GM19099 (cell line): Measurements from ENCODE around the gene ACAA2.

Experiments used
- POLR2A ChIP-seq: IDR thresholded peaks from 3 replicates; pipeline ENCODE4 v1.6.1; 2011; ENCODE audit warnings: low read depth; ENCODE audit not compliant: insufficient read length; ENCODE audit errors: extremely low read depth

Gene ACAA2

DNA sequence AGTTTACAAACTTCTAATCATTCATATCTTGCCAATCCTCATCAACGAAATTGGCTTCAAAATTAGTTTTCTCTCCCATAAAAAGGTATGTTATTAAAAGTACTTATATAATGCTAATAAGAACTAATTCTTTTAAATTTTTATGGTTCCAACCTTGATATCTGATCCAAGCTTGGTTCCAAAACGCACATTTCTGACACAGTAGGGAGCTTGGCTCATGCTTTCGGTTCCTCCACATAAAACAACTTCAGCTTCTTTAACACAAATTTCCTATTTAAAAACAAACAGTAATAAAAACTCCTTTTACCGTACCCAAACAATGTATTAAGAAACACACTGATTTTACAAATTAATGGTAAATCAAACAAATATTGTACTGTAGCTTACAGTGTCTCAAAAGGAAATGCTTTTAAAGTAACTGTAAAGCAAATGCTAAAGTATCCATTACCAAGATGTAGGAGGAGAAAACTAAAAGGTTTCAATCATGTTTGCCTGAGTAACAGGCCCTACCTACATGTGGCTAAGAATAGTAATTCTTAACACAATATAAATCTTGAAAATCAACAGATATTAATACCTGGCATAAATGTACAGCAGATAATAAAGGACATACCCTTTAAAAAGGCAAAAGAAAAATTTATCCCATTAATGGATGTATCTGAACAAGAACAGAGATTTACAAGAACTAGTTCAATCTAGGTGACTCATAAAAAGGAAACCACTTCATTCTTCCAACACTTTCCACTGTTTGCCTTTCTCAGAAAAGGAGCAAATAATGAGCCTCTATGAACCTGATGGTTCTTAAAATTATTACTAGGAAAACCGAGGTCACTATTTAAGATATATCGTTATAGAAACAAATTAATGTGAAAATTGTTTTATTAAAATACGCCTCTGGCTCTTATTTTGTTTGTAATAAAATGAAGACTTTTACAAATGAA, 17.5 kb downstream of the ACAA2 start:
- no peak for TF ChIP-seq POLR2A

GRCh38 chr18:49794743-49795142, 18.6 kb downstream of the ACAA2 start:
- TF ChIP-seq POLR2A = no peak

DNA sequence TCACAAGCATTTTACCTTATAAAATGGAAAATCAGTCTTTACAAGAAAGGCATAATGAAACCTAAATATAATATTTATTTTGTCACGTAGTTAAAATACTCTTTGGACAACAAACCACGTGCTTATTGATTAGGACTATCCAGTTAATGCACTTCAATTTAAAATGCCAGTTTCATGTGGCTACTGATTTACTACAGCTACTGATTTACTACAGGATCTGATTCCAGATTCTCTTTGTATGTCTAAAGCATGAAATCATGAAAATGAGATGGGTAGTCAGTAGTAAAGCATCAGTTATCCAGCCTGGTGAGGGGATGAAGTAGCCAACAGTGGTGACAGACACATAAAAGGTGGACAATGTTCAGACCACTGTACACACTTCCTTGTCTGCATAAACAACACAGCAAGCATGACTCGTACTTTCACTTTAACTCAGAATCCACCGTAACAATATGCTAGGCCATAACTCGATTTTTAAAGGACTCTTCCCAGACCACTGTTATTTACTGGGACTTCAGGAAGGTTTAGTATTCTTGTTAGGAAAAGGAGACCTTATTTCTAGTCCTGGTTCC, 24.9 kb downstream of the ACAA2 start:
- TF ChIP-seq POLR2A = no peak

DNA sequence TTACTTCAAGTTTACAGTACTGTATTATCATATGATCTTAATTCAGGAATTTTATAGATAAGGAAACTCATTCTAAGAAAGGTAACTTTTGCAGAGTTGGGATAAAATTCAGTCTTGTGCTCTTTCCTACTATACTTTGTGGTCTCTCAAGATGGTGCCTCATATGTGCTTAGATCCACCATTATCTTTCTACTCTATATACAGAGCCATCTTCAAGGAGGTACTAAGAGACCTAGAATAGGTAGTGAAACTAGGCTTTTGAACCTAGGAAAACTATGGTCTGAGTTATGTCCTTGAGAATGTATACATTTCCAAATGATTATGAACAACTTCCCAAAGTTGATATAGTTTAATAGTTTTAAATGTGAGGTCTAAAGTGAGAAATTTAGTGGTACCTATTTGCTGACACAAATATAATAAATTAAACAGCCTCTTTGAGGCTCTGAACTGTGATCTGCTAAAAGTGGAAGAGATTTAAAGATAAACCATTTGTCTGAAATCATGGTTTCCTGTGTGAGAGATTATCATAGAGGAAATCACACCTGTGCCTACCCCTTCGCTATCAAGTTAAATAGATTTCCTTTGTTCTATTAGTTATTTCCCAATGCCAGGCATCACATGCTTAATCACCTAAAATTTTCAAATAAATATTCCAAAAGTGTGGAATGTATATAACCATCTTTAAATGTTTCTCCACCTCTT, 27.2 kb downstream of the ACAA2 start:
- TF ChIP-seq POLR2A = no peak

DNA sequence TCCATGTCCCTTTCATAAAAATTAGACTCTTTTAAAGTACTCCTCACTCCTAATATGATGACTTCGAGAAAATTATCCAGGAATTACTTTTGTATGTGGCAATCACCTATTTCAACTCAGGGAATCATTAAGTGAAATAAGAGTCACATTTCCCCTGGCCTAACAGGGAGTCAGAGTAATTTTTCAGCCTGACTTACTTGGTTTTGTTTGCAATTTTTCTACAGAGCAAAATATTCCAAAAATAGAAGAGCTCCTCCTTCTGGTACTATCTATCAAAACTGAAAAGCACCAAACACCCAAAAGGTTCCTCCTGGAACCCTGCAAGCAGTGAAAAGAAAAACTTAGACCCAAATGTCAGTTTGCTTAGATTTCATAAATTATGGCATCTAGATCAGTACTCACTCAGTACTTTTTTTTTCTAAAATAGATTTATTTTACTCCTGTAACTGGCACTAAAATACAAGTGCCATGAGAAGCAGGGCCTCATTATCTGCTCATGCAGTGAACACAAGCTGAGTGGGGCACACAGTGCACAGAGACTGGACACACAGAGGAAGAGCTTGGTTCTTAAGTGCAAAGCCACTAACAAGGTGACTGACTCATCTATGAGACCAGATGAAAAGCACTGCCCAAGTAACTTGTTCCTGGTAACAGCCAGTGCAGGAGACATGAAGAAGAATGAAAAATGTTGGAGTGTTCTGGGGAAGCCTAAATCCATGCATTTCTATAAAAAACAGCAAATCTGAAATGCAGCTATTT, 28.7 kb downstream of the ACAA2 start:
- no peak for TF ChIP-seq POLR2A

DNA sequence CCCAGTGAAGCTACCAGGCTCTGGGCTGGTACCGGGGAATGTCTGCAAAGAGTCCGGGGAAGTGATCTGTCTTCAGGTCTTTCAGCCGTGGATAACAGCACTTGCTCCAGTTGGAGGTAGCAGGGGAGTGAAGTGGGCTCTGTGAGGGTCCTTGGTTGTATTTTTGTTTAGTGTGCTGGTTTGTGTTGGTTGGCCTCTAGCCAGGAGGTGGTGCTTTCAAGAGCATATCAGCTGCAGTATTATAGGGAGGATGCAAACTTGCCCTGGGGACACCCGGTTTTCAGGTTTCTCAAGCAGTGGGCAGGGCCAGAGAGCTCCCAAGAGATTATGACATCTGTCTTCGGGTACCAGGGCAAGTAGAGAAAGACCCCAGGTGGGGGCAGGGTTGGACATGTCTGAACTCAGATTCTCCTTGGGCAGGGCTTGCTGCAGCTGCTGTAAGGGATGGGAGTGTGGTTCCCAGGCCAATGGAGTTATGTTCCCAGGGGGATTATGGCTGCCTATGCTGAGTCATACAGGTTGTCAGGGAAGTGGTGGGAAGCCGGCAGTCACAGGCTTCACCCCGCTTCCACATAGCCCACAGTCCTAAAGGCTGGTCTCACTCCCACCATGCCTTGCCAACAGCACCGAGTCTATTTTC, 34.4 kb downstream of the ACAA2 start:
- no peak for TF ChIP-seq POLR2A

- no peak for TF ChIP-seq POLR2A
Measured at GRCh38 chr18:49769047-49769728, 44.1 kb downstream of the ACAA2 start.

DNA sequence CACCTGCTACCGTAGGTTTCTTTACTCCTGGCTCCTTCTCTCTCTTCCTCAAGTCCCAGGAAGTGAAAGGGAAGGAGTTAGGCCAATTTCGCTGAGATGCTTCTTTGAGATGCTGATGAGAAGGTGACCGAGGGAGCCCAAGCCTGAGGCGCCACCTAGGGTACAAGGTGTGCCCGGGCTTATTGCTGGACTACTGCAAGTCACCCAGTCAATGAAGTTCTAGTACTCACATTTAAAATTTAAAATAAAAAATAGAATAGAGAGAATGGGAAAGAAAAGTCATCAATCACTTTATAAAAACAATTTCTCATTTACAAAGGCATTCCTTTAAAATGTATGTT, 45.3 kb downstream of the ACAA2 start:
- TF ChIP-seq POLR2A = no peak

GRCh38 chr18:49767111-49768050, 46.0 kb downstream of the ACAA2 start:
- no peak for TF ChIP-seq POLR2A

- no peak for TF ChIP-seq POLR2A
Measured at GRCh38 chr18:49766646-49767045, 46.7 kb downstream of the ACAA2 start.

DNA sequence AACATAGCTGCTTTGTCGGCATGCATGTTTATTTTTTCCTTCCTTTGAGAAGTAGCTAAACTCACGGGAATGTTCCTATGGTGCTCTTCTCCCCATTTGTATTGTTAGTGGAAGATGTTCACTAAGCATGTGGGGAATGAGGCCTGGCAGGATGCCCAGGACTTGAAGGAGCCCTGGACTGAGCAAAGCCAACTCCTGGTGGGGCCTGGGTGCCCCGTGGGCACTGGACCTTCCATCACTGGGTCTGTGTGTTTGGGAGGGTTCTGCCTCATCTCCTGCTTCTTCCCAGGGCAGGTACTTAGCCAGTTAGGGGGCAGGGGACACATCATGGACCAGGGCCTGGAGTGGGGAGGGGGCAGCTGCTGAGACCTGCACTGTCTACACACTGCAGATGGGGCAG, 49.3 kb downstream of the ACAA2 start:
- TF ChIP-seq POLR2A = no peak

GRCh38 chr18:49763590-49763989, 49.7 kb downstream of the ACAA2 start:
- TF ChIP-seq POLR2A = no peak
